GM06990 (cell line): ENCODE data around the gene ATG7.
"Not testable (repeated sequence)": the region's sequence is repeated elsewhere in the genome, so short reads cannot be mapped to it uniquely, and the experiment has no call there.

ENCODE experiments used
- DNase-seq: peaks from one replicate; pipeline ENCODE4 v3.0.0-alpha.2; 2011; ENCODE audit not compliant: insufficient read length; ENCODE audit errors: extremely low read depth
- H3K27me3 ChIP-seq: replicated peaks from 2 replicates; pipeline ENCODE4 v1.6.0; 2011; ENCODE audit warnings: low read length; ENCODE audit not compliant: control insufficient read depth, insufficient read depth
- H3K36me3 ChIP-seq: 2 replicates; pipeline ENCODE4 v1.5.1; 2011; ENCODE audit warnings: low read length; ENCODE audit not compliant: control insufficient read depth, insufficient read depth
- H3K4me3 ChIP-seq: replicated peaks from 2 replicates; pipeline ENCODE4 v1.5.1; 2011; ENCODE audit warnings: low read depth, mild to moderate bottlenecking, control low read depth, low read length
- TF ChIP-seq, protein P1 (sequence below): IDR thresholded peaks from 2 replicates; pipeline ENCODE4 v1.5.1; 2011; ENCODE audit warnings: low read length, control low read depth, mild to moderate bottlenecking, inconsistent platforms; ENCODE audit not compliant: insufficient read depth, poor library complexity, severe bottlenecking

Gene ATG7

DNA sequence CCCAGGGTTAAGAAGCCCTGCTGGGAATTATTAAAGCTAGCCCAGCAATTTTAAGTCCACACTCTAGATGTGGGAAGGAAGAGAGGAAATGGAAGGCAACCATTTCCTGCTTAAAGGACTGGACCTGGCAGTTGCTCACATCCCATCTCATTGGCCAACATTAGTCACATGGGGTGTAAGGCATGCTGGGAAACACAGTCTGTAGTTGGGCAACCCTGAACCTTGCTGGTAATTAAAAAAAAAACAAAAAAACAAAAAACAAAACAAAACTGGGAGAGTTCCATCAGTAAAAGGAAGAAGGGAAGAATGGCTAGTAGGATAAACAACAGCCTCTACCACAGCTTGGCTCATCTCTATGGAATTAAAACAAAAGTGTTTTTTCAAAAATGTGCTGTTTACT lies 235.5 kb downstream of the ATG7 start:
- DNase-seq = no peak
- TF ChIP-seq, protein P1, sequence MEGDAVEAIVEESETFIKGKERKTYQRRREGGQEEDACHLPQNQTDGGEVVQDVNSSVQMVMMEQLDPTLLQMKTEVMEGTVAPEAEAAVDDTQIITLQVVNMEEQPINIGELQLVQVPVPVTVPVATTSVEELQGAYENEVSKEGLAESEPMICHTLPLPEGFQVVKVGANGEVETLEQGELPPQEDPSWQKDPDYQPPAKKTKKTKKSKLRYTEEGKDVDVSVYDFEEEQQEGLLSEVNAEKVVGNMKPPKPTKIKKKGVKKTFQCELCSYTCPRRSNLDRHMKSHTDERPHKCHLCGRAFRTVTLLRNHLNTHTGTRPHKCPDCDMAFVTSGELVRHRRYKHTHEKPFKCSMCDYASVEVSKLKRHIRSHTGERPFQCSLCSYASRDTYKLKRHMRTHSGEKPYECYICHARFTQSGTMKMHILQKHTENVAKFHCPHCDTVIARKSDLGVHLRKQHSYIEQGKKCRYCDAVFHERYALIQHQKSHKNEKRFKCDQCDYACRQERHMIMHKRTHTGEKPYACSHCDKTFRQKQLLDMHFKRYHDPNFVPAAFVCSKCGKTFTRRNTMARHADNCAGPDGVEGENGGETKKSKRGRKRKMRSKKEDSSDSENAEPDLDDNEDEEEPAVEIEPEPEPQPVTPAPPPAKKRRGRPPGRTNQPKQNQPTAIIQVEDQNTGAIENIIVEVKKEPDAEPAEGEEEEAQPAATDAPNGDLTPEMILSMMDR = no peak
- no peaks in the 10 kb centered on the region for H3K27me3 ChIP-seq

DNA sequence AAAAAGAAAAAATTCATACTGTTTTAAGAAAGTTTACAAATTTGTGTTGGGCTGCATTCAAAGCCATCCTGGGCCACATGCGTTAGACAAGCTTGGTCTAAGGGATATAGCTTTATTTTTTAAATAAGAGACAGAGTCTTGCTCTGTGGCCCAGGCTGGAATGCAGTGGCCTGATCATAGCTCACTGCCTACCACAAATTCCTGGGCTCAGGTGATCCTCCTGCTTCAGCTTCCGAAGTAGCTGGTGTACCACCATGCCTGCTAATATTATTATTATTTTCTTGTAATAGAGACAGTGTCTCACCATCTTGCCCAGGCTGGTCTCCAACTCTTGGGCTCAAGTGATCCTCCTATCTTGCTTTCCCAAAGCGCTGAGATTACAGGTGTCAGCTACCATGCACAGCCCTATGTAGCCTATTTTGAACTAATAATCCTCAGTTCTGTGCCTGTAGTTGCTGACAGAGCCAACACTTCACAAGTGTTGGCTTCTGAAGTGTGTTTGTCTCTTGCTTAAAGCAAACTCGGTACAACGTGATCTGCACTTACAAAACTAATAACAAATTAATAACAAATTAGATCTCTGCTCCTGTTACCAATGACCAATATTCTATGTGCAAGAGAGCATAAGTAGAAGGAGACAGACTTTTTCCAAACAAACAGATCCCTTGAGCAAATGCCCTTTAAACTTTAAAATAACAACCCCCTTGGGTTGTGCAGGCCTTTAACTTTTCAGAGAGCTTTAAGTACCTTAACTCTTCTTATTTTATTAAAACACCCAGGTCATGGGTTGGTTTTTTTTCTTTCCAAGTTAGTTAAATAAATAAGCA lies 236.4 kb downstream of the ATG7 start:
- no peaks in the 10 kb centered on the region for H3K27me3 ChIP-seq
- H3K36me3 ChIP-seq = no peaks in the 10 kb centered on the region
- H3K4me3 ChIP-seq = no peak overlapping the region
- DNase-seq = no peak
- TF ChIP-seq, protein P1 = no peak

More for the DNA sequence above, 235.5 kb downstream of the ATG7 start:
- H3K36me3 ChIP-seq = no peaks in the 10 kb centered on the region
- no peak overlapping the region for H3K4me3 ChIP-seq

DNA sequence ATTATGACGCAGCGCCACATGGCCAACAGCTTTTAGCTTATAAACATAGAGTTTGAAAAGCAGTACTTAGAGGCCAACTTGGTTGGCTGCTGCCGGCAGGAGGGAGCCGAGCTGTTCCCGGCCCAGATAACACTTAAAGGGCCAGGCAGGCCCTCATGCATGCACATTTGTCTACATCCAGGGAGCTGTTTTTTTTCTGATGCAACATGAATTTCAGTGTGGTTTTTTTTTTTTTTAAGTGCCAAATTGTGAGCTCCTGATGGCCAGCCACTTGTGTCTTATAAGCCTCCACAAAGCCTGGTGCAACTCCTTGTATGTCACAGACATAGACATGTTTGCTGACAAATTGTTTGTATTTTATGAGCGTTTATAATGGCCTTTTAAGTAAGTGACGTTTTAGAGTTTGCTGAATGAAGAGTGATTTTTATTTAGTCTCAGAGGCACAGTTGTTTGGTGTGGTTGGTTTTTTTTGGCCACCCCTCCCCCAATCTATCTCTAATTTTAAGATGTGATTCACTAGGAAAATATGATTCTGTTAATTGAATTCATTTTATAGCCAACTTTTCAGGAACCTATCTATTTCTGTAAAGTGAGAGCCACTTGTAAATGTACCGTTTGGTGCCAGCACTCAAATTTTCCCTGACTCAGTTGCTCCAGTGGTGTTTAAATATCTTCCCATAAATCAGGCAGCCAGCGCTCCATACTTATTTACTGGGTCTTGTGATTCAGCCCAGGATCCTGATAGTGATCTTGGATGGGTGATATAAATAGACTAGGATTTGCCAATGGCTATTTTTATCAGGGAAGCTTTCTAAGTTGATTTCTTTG lies 237.2 kb downstream of the ATG7 start:
- no peak for DNase-seq
- TF ChIP-seq, protein P1 = no peak
- no peak overlapping the region for H3K4me3 ChIP-seq
- no peaks in the 10 kb centered on the region for H3K36me3 ChIP-seq
- no peaks in the 10 kb centered on the region for H3K27me3 ChIP-seq

DNA sequence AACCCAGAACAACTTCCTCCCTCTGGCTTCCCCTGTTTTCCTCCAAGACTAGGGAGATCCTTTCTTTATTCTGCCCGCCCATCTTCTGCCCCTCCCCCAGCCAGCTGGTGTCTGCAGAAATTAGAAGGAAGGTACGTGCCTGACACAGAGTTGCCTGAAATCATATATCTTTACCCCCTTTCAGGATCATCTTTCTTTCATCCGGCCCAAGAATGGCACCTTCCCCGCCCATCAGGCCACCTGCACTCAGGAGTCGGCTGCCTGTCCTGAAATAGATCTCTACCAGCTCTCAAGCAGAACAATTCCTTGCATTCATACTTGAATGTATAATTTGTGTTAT lies 237.8 kb downstream of the ATG7 start:
- TF ChIP-seq, protein P1 = no peak
- Histone ChIP-seq H3K27me3 (no peaks in the 10 kb centered on the region), H3K4me3 (no peak overlapping the region), H3K36me3 (no peaks in the 10 kb centered on the region)
- no peak for DNase-seq

DNA sequence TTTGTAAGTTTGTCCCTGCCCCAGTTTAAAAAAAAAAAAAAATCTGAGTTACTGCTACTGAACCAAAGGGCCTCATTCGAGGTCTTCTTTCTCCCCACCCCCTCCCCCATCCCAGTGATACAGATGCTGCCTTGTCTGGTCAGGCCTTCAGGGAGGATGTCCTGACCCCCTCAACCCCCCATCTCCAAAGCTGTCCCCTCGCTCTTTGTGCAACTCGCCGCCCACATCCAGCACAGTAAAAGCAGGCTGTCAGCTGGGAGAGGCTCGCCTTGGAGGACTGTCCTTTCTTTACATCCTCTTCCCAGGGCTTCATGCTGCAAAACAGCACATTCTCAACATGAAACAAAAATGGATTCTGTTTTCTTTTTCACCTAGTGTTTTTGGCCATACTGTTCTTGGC lies 238.2 kb downstream of the ATG7 start:
- no peaks in the 10 kb centered on the region for H3K27me3 ChIP-seq
- DNase-seq = no peak
- TF ChIP-seq, protein P1 = no peak
- H3K4me3 ChIP-seq = no peak overlapping the region
- no peaks in the 10 kb centered on the region for H3K36me3 ChIP-seq

DNA sequence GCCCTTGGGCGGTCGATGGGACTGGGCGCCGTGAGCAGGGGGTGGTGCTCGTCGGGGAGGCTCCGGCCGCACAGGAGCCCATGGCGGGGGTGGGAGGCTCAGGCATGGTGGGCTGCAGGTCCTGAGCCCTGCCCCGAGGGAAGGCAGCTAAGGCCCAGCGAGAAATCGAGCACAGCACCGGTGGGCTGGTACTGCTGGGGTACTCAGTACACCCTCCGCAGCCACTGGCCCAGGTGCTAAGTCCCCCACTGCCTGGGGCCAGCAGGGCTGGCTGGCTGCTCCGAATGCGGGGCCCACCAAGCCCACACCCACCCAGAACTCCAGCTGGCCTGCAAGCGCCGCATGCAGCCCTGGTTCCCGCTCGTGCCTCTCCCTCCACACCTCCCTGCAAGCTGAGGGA lies 239.4 kb downstream of the ATG7 start:
- H3K27me3 ChIP-seq, H3K4me3 ChIP-seq, DNase-seq, H3K36me3 ChIP-seq: not testable (repeated sequence)

DNA sequence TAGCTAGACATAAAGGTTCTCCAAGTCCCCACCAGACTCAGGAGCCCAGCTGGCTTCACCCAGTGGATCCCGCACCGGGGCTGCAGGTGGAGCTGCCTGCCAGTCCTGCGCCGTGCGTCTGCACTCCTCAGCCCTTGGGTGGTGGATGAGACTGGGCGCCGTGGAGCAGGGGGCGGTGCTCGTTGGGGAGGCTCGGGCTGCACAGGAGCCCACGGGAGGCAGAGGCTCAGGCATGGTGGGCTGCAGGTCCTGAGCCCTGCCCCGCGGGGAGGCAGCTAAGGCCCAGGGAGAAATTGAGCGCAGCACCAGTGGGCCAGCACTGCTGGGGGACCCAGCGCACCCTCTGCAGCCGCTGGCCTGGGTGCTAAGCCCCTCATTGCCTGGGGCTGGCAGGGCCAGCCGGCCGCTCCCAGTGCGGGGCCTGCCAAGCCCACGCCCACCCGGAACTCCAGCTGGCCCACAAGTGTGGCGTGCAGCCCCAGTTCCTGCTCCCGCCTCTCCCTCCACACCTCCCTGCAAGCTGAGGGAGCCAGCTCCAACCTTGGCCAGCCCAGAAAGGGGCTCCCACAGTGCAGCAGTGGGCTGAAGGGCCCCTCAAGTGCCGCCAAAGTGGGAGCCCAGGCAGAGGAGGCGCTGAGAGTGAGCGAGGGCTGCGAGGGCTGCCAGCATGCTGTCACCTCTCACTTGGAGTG lies 241.1 kb downstream of the ATG7 start:
- not testable (repeated sequence) for DNase-seq, H3K27me3 ChIP-seq

More for the DNA sequence above, 241.1 kb downstream of the ATG7 start:
- not testable (repeated sequence) for H3K36me3 ChIP-seq, H3K4me3 ChIP-seq
